GM18498 (cell line): Measurements from ENCODE around the gene ERICH6B.
"Not testable (repeated sequence)": the region's sequence is repeated elsewhere in the genome, so short reads cannot be mapped to it uniquely, and the experiment has no call there.

Source experiments
- ATAC-seq: cut with Tn5 transposase; IDR thresholded peaks from one replicate; pipeline ENCODE4 v1.9.1; 2021; ENCODE audit warnings: mild to moderate bottlenecking, moderate library complexity; ENCODE audit not compliant: unreplicated experiment

The ERICH6B gene

DNA sequence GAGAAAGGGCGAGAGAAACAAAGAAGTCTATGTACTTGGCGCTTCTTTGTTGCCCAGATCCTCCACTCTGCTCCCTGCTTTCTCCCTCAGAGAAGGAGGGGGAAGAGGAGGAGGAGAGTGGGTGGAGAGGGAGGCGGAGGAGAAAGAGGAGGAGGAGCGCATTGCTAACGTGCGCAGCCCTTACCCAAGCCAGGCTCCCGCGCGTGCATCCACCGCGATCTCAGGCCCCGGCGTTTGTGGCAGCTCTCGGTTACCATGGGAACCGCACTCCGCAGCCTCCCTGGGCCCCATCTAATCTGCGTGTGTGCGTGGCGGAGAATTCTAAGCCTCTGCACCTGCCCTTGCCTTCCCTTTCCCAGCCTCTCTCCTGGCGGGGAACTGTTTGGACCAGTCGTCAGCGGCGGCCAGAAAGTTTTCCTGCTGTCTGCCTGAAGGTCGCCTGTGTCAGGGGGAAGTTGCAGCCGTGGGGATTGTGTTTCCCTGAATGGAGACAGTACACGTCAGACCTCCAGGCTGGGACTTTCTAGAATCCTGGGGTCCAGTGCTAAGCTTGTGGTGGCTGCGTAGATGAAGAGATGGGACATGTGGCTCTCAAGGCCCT, at the start of gene ERICH6B:
ERICH6B (minus strand) TSS at position 239 of the 601 bp plus-strand sequence. CDS start 18,734 bp downstream, outside the sequence.
- ATAC-seq: no peak

DNA sequence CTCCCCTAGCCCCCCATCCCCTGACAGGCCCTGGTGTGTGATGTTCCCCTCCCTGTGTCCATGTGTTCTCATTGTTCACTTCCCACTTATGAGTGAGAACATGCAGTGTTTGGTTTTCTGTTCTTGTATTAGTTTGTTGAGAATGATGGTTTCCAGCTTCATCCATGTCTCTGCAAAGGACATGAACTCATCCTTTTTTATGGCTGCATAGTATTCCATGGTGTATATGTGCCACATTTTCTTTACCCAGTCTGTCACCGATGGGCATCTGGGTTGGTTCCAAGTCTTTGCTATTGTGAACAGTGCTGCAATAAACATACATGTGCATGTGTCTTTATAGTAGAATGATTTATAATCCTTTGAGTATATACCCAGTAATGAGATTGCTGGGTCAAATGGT, 47.4 kb upstream of the ERICH6B start:
- not testable (repeated sequence) for ATAC-seq

DNA sequence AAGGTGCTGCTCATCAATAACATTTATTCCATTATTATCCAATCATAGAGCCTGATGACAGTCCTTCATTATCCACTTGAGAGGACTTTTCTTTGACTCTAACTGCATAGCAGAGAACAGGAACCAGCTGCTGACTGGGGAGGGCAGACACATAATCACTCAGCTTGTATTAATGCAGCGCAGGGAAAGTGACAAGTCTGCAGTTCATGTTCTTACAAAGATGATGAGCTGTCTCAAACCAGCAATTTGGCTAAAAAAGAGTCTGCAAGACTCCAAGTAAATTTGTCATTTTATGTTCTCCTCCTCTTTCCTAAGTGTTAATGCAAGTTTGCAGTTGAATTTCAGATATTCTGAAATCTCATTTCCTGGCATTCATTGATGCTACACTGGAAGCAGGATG, 46.6 kb upstream of the ERICH6B start:
- no peak for ATAC-seq

DNA sequence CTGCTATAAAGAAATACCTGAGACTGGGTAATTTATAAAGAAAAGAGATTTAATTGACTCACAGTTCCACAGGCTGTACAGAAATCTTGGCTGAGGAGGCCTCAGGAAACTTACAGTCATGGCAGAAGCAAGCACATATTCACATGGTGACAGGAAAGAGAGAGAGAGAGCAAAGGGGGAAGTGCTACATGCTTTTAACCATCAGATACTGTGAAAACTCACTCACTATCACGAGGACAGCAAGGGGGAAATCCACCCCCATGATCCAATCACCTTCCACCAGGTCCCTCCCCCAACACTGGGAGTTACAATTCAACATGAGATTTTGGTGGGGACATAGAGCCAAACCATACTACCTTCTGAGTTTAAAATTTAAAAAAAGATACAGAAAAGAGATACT, 44.9 kb upstream of the ERICH6B start:
- not testable (repeated sequence) for ATAC-seq

DNA sequence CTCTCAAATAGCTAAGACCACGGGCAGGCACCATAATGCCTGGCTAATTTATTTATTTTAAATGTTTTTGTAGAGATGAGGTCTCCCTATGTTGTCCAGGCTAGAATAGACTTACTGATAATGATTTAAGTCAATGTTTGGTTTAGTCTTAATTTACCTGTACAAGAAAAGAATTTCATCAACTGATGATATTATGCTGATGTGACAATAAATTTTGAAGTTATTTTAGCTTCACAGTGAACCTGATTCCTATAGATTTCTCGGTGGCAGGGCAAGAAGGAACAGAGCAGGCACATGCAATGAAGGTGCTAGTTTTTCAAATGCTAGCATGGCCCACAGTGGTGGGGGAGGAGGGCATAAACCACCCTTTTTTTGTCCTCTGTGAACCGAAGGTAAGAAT, 44.0 kb upstream of the ERICH6B start:
- no peak for ATAC-seq

DNA sequence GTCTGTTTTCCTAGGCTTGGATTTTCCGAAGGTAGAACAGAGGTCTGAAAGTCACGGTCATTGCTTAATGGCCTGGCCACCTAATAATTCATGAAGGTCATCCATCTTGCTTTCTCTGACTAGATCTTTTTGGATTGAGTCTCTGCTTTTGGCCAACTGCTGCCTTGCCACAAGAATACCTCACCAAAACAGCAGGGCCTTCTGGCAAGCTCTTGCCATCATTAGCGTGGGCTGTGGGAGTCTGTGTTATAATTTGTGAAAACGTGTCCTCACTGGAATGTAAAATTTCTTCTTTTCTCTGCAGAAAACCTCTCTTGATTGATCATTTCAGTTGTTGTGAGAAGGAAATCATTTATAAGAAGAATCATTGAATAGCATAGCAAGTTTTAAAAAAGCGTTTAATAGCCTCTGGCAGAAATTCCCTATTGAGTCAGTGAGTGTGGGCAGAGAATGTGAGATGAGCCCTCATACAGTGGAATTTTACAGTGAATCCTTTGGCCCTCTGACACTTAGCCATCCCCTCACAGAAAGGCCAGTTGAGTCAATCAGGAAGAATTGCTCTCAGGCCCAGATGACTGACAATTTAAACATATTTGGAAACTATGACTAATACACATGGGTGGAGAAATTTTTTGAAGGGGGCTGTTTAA, 43.2 kb upstream of the ERICH6B start:
- ATAC-seq: no peak

DNA sequence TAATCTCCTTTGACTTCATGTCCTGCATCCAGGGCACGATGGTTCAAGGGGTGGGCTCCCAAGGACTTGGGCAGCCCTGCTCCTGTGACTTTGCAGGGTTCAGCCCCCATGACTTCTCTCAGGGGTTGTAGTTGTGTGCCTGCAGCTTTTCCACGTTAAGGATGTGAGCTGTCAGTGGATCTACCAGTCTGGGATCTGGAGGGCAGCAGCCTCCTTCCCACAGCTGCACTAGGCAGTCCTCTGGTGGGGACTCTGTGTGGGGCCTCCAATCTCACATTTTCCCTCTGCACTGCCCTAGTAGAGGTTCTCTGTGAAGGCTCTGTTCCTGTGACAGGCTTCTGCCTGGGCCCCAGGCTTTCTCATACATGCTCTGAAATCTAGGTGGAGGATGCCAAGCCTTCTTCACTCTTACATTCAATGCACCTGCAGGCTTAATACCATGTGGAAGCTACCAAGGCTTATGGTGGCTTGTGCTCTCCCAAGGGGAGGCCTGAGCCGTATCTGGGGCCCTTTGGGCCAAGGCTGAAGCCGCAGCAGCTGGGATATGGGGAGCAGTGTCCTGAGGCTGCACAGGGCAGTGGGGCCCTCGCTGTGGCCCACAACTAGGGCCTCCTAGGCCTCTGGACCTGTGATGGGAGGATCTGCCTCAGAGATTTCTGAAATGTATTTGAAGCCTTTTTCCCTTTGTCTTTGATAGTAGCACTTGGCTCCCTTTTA, 39.3 kb upstream of the ERICH6B start:
- ATAC-seq: no peak

DNA sequence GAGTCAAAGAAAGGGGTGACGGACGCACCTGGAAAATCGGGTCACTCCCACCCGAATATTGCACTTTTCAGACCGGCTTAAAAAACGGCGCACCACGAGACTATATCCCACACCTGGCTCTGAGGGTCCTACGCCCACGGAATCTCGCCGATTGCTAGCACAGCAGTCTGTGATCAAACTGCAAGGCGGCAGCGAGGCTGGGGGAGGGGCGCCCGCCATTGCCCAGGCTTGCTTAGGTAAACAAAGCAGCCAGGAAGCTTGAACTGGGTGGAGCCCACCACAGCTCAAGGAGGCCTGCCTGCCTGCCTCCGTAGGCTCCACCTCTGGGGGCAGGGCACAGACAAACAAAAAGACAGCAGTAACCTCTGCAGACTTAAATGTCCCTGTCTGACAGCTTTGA, 29.7 kb upstream of the ERICH6B start:
- not testable (repeated sequence) for ATAC-seq

DNA sequence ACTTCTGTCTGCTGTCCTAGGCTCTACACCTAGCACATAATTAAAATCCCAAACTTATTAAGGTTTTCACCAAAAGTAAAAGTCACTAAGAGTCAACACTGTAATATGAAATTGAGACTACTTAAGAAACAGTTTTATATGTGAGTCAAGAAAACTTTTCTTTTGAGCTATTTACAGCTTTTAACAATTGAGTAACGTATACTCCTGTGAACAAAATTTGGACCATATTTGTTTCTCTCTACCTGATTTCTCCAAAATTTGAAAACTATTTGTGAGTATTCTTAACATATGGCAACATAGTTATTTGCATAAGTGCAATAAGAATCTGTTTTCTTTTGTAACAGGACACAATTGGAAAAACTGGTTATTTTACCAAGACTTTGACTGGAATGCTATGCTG, 26.6 kb upstream of the ERICH6B start:
- not testable (repeated sequence) for ATAC-seq

DNA sequence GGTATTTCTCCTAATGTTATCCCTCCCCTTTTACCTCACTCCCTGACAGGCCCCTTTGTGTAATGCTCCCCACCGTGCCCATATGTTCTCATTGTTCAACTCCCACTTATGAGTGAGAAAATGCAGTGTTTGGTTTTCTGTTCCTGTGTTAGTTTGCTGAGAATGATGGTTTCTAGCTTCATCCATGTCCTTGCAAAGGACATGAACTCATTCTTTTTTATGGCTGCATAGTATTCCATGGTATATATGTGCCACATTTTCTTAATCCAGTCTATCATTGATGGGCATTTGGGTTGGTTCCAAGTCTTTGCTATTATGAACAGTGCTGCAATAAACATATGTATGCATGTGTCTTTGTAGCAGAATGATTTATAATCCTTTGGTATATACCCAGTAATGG, 19.8 kb upstream of the ERICH6B start:
- ATAC-seq: not testable (repeated sequence)

DNA sequence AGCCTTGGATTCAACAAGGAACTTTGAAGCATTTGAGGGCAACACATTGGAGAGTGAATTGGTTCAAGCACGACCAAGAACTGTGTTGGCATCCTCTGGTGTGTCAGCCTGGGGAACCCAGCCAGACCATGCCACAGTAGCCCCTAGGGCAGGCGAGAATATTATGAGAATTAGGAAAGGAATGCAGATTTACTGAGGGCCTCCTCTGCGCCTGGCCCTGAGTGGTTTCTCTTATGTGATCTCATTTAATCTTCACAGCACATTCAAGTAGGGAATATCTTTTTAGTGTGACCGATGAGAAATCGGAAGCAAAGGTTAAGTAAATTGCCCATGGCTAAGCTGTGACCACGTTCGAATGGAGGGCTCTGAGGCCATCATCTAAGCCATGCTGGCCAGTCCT, 15.3 kb upstream of the ERICH6B start:
- no peak for ATAC-seq

DNA sequence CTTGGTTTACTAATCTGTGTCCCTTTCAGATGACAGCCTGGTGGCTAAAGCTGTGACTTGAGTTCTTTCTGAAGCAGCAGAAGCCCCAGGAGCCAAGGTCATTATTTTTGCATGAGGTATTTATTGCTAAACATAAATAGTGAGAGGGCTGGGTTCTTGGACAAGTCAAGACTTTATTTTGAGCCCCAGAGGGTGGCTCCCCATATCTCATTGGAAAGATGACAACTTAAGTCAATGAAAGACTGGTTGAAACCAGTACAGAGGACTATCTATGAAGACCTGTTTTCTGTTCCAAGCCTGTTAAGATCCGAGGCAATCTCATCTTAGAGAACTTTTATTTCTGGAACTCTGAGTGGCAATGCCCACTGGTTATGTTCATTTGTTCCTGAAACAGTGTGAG, 14.4 kb upstream of the ERICH6B start:
- no peak for ATAC-seq

DNA sequence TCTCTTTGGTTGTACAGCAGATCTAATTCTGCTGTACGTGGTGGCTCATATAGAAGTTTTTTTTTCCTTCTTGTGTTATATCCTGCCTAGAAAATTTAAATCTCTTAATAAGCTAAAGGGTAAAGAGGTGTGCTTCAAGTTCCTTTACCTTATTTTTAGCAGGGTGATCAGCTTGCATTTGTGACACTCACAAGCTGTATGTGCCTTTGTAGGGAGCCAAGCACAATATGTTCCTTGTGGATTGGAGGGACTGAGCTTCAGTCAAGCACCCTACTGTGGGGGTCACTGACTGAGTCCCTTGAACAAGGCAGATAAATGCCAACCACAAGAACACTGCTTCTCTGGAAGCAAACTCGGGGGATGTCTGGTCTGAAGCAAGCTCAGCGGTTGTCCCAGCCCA, 12.6 kb upstream of the ERICH6B start:
- no peak for ATAC-seq

DNA sequence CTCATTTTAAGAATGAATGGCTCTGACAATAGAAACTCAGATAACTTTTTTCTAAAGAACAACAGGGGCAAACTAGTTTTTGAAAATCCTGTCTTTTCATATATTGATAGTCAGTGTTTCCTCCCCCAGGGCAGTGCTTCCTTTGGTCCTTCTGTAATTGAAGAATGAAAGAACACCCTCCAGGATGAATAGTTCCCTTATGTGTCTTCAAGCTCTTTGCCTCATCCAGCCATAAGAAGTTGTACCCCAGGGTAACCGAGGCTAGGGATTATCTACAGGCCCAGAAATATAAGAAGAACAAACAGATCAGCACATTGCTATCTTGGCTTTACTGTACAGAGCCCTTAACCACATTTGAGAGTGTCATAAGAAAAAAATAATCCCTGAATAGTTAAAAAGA, 12.1 kb upstream of the ERICH6B start:
- no peak for ATAC-seq

DNA sequence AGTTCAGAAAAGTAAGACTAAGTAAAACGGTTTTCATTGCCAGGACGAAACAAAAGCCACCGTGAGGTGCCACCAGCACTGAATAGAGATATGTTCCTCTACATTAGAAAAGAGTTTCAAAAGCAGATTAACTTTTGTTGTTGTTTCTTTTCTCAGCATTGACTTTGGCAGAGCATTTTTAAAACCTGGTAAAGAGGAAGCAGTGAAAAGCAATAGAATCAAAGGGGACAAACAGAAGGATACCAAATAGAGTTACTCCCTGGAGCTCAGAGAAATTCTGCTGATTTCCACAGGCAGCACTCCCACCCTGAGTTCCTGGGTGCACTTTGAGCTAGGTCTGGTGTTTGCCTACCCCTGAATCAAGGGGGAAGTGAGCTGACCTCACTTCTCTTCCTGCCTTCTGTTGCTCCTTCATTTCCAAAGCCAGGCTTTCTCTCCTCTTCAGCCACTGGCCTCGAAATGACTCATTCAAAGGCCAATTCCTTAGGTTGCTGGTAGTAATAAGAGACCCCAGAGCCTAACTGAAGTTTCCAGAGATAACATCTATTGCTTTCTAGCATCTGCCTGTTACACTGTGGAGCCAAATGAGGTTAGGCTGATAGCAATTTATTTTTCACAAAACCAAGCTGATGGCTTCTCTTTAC, 11.3 kb upstream of the ERICH6B start:
- no peak for ATAC-seq

DNA sequence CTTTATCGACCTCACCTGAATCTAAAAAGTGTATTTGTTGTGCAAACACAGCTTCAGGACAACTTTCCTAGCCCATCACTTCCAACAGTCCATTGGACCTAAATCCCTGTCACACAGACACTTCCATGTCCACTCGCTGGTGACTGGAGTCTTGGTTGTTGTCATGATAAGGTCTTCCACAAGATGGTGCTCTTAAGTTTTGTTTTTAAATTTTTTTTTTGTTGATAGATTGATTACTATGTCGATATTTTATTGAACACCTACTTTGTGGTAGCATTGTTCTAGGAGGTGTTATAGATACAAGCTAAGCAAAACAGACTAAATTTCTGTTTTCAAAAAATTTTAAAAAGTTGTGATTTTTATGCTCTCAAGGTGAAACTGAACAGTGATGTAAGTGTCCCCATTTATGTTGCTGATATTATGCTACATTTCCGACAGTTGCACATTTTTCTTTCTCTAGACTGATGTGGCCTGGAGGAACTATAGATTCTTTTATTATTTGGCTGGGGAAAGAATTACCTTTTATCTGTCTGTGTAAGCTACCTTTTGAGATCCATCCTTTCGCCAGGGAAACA, 8.1 kb upstream of the ERICH6B start:
- ATAC-seq: no peak

DNA sequence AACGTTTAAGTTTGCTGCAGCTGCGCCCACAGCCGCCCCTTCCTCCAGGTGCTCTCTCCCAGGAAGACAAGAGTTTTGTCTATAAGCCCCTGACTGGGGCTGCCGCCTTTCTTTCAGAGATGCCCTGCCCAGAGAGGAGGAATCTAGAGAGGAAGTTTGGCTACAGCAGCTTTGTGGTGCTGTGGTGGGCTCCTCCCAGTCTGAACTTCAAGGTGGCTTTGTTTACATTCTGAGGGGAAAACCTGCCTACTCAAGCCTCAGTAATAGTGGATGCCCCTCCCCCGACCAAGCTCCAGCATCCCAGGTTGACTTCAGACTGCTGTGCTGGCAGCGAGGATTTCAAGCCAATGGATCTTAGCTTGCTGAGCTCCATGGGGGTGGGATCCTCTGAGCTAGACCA, 6.4 kb upstream of the ERICH6B start:
- ATAC-seq: no peak

DNA sequence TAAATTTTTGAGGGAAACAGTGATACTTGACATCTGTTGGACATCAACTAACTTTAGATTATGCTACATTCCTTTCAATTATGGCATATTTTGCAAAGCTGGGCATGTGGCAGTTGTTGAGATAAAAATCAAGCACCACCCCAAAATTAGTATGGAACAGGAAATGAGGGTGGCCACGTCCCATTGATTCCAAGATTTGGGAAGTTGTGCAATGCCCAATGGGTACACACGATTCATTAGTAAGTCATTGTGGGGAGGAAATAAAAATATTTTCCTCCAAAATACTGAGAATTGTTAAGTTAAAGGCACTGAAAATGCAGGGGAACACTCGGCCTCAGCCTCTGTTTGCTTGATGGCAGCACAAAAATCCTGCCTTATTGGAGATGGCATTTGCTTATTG, 7.6 kb downstream of the ERICH6B start:
- ATAC-seq: no peak

DNA sequence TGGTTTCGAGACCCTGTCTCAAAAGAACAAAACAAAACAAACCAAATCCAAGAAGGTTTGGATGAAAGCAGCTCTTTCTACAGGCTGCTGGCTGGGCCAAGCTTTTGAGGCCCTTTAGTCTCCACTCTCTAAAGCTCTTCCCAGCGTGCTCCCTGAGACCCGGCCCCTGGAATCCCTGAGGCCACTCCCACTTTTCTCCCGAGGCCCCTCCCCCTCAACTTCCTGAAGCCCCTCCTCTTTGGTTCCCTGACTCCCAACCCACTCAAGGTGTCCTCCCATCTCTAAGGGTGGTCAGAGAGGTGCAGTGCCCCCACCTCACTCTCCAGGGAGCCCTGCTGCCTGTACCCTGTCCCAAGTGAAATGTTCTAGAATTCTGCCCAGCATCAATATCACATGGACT, 10.6 kb downstream of the ERICH6B start:
- no peak for ATAC-seq

DNA sequence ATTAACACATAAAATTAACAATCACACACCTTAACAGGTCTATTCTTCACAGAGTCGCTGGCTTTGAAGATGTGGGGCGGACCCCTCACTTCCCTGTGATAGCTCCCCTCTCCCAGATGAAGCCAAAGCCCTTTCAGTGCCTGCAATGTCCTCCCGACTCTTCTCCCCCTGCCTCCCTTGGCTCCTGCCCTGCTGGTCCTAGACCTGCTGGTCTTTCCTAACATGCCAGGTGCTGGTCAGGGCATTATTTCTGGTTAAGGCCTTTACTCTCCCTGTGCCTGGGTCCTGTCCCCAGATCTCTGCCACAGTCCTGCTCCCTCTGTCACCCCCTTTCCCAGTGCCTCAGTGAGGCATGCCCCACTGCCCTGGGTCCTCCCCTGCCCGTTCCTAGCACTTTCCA, 12.2 kb downstream of the ERICH6B start:
- ATAC-seq: no peak
